ENCODE results near the gene SATB2. TPM values are rescaled to one million over a fixed set of nuclear protein-coding genes. Genes with fewer than 3 reads are reported as not detected.

The SATB2 gene
- total and polyA plus RNA-seq, 2 donors (not counting 1 experiment from before 2014, with no cell fraction given): 3.8 to 28.1 TPM

GRCh38 chr2:199446996-199447576, 10.7 kb downstream of the SATB2 start:
- H3K9ac ChIP-seq (ENCODE audit: insufficient read depth, low read length): no peak overlapping the region
- TF ChIP-seq CTCF (conservative IDR thresholded peaks at IDR 0.05 in 1 of 2, IDR thresholded peaks at IDR 0.05 in 1 of 2; ENCODE audit: low read depth in 1 of 2, low read length in 2 of 2) (no peak), EZH2 (IDR thresholded peaks at IDR 0.05; ENCODE audit: low read length, missing control alignments) (no peak)
- no peaks in the 10 kb centered on the region for H3K4me1 ChIP-seq (ENCODE audit: control insufficient read depth, extremely low read depth, insufficient read depth, low read length)
- H3K36me3 ChIP-seq (ENCODE audit: control insufficient read depth, insufficient read depth, low read length): no peaks in the 10 kb centered on the region
- peaks cover 4% of the 10 kb centered on the region for H3K79me2 ChIP-seq (ENCODE audit: control insufficient read depth, insufficient read depth, low read length)
- DNase-seq (ENCODE audit: low read depth in 2 of 2): no peak
- H3K9me3 ChIP-seq (ENCODE audit: control insufficient read depth, insufficient read depth, low read depth, low read length): no peaks in the 10 kb centered on the region
- H3K4me2 ChIP-seq (ENCODE audit: extremely low read depth, insufficient read depth, low read length): no peak overlapping the region
- no peaks in the 10 kb centered on the region for H3K27me3 ChIP-seq (ENCODE audit: control insufficient read depth, insufficient read depth, low read length)
- no peak overlapping the region for H2AFZ ChIP-seq (ENCODE audit: low read length)
- no peak overlapping the region for H3K27ac ChIP-seq (ENCODE audit: insufficient read depth, low read length)
- no peaks in the 10 kb centered on the region for H4K20me1 ChIP-seq (ENCODE audit: control insufficient read depth, extremely low read depth, insufficient read depth, low read length)
- H3K4me3 ChIP-seq (replicated peaks in 1 of 4; ENCODE audit: control extremely low read depth in 1 of 4, insufficient read depth in 1 of 4, low read depth in 3 of 4, low read length in 4 of 4): no peak overlapping the region

- Histone ChIP-seq H3K79me2 (ENCODE audit: control insufficient read depth, insufficient read depth, low read length) (no peaks in the 10 kb centered on the region), H2AFZ (ENCODE audit: low read length) (no peak overlapping the region), H3K4me1 (ENCODE audit: control insufficient read depth, extremely low read depth, insufficient read depth, low read length) (no peaks in the 10 kb centered on the region), H3K27ac (ENCODE audit: insufficient read depth, low read length) (no peak overlapping the region), H3K9me3 (ENCODE audit: control insufficient read depth, insufficient read depth, low read depth, low read length) (no peaks in the 10 kb centered on the region), H3K4me2 (ENCODE audit: extremely low read depth, insufficient read depth, low read length) (no peak overlapping the region), H4K20me1 (ENCODE audit: control insufficient read depth, extremely low read depth, insufficient read depth, low read length) (no peaks in the 10 kb centered on the region), H3K27me3 (ENCODE audit: control insufficient read depth, insufficient read depth, low read length) (no peaks in the 10 kb centered on the region), H3K4me3 (replicated peaks in 1 of 4; ENCODE audit: control extremely low read depth in 1 of 4, insufficient read depth in 1 of 4, low read depth in 3 of 4, low read length in 4 of 4) (no peak overlapping the region), H3K9ac (ENCODE audit: insufficient read depth, low read length) (no peak overlapping the region), H3K36me3 (ENCODE audit: control insufficient read depth, insufficient read depth, low read length) (no peaks in the 10 kb centered on the region)
- DNase-seq (ENCODE audit: low read depth in 2 of 2): no peak
- no peak for TF ChIP-seq EZH2 (IDR thresholded peaks at IDR 0.05; ENCODE audit: low read length, missing control alignments)
- no peak for TF ChIP-seq CTCF (conservative IDR thresholded peaks at IDR 0.05 in 1 of 2, IDR thresholded peaks at IDR 0.05 in 1 of 2; ENCODE audit: low read depth in 1 of 2, low read length in 2 of 2)
Measured at GRCh38 chr2:199444749-199445148, 13.0 kb downstream of the SATB2 start.

- no peak for DNase-seq (ENCODE audit: low read depth in 2 of 2)
- H3K4me1 ChIP-seq (ENCODE audit: control insufficient read depth, extremely low read depth, insufficient read depth, low read length): no peaks in the 10 kb centered on the region
- H3K4me3 ChIP-seq (replicated peaks in 1 of 4; ENCODE audit: control extremely low read depth in 1 of 4, insufficient read depth in 1 of 4, low read depth in 3 of 4, low read length in 4 of 4): no peak overlapping the region
- no peaks in the 10 kb centered on the region for H3K27me3 ChIP-seq (ENCODE audit: control insufficient read depth, insufficient read depth, low read length)
- H3K9ac ChIP-seq (ENCODE audit: insufficient read depth, low read length): no peak overlapping the region
- no peak for TF ChIP-seq EZH2 (IDR thresholded peaks at IDR 0.05; ENCODE audit: low read length, missing control alignments)
- no peak for TF ChIP-seq CTCF (conservative IDR thresholded peaks at IDR 0.05 in 1 of 2, IDR thresholded peaks at IDR 0.05 in 1 of 2; ENCODE audit: low read depth in 1 of 2, low read length in 2 of 2)
- H3K27ac ChIP-seq (ENCODE audit: insufficient read depth, low read length): no peak overlapping the region
- H4K20me1 ChIP-seq (ENCODE audit: control insufficient read depth, extremely low read depth, insufficient read depth, low read length): no peaks in the 10 kb centered on the region
- no peak overlapping the region for H2AFZ ChIP-seq (ENCODE audit: low read length)
- no peaks in the 10 kb centered on the region for H3K9me3 ChIP-seq (ENCODE audit: control insufficient read depth, insufficient read depth, low read depth, low read length)
- no peaks in the 10 kb centered on the region for H3K36me3 ChIP-seq (ENCODE audit: control insufficient read depth, insufficient read depth, low read length)
- H3K4me2 ChIP-seq (ENCODE audit: extremely low read depth, insufficient read depth, low read length): no peak overlapping the region
- no peaks in the 10 kb centered on the region for H3K79me2 ChIP-seq (ENCODE audit: control insufficient read depth, insufficient read depth, low read length)
Measured at GRCh38 chr2:199443589-199444130, 14.1 kb downstream of the SATB2 start.

Data from fibroblast of lung (primary cell).